Measurements from ENCODE around the gene COTL1. TPM values are rescaled to one million over a fixed set of nuclear protein-coding genes. Genes with fewer than 3 reads are reported as not detected.

COTL1 gene
- total RNA-seq, 4 donors from 2014 or later: 7.9 to 12.9 (median 10.3) TPM

DNA sequence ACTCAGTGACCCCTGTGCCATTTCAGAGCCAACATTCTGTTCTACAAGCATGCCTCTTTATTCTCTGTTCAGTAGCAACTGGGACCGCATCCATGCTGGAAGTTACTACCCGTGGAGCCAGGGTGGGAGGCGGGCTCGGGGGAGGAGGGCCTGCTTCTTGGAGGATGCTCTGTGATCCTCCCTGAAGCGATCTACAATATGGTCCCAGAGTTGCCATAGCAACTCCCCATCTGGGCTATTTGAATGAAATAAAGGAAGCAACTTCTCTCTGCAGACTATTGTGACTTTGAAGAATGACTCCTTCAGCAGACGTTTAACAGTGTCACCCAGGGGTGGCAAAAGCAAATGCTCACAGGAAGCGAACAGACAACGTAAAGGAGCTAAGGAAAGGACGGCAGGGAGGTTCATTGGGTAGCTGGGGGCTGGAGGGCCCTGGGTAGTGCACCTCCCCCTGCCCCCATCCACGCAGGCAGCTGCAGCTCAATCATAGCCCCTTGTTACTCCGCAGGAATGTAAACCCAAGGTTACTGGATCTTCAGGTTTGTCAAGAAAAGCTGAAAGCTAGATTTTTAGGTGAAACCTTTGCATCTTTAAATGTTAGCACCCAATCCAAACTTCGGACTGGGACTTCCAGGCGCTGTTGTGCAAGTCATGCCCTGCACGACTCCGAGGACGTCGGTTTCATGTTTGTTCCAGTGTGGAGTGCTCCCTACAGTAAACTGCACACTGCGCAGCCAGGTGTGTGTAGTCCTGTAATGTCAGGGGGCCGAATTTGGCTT is 62.3 kb downstream of the COTL1 start:
- no peaks in the 10 kb centered on the region for H3K4me1 ChIP-seq
- H3K36me3 ChIP-seq: no peaks in the 10 kb centered on the region
- no peak for TF ChIP-seq CTCF (IDR thresholded peaks at IDR 0.05)
- TF ChIP-seq POLR2AphosphoS5 (IDR thresholded peaks at IDR 0.05): no peak
- no peak for TF ChIP-seq POLR2A (IDR thresholded peaks at IDR 0.05)
- no peak for TF ChIP-seq EP300 (IDR thresholded peaks at IDR 0.05)
- H3K9me3 ChIP-seq: no peaks in the 10 kb centered on the region
- peaks cover 16% of the 10 kb centered on the region for H3K27me3 ChIP-seq
- H3K4me3 ChIP-seq: no peak overlapping the region
- no peak for DNase-seq (ENCODE audit: low spot score in 2 of 2)
- H3K27ac ChIP-seq: no peak overlapping the region
- WGBS: 51% methylated on average over 19 of the region's 19 CpGs

- Histone ChIP-seq H3K36me3 (no peaks in the 10 kb centered on the region), H3K27me3 (peaks cover 16% of the 10 kb centered on the region), H3K27ac (no peak overlapping the region), H3K9me3 (no peaks in the 10 kb centered on the region), H3K4me3 (no peak overlapping the region), H3K4me1 (no peaks in the 10 kb centered on the region)
- DNase-seq (ENCODE audit: low spot score in 2 of 2): no peak
- TF ChIP-seq POLR2A (IDR thresholded peaks at IDR 0.05): no peak
- no peak for TF ChIP-seq POLR2AphosphoS5 (IDR thresholded peaks at IDR 0.05)
- TF ChIP-seq EP300 (IDR thresholded peaks at IDR 0.05): no peak
- no peak for TF ChIP-seq CTCF (IDR thresholded peaks at IDR 0.05)
- WGBS: 94% methylated on average over 11 of the region's 11 CpGs
These were observed 63.1 kb downstream of the COTL1 start for GRCh38 chr16:84554627-84555328.

DNA sequence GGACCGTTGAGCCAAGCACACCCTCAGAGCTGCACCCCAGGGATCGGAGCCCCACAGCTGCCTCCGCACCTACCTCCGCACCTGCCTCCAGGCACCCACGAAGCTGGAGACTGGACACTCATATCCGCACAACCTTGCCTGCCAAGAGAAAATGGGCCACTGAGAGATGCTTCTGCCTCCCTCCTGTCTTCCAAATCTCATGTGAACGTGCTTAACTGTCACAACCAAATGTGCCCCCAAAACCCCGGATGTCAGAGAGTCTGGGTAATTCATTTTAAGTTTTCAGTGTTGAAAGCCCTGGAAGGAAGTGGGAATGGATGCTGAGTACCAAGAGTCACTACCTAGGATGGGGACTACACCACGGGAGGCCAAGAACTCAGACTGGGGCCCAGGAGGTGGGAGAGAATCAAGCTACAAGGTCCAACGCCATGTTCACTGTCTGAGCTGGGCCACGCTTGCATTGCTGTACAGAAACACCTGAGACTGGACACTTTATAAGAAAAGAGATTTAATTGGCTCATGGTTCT is 63.9 kb downstream of the COTL1 start:
- H3K9me3 ChIP-seq: no peaks in the 10 kb centered on the region
- 87% methylated on average over 10 of the region's 11 CpGs for WGBS
- no peak for TF ChIP-seq EP300 (IDR thresholded peaks at IDR 0.05)
- no peak for TF ChIP-seq POLR2AphosphoS5 (IDR thresholded peaks at IDR 0.05)
- TF ChIP-seq POLR2A (IDR thresholded peaks at IDR 0.05): no peak
- TF ChIP-seq CTCF (IDR thresholded peaks at IDR 0.05): no peak
- H3K27ac ChIP-seq: no peak overlapping the region
- H3K4me3 ChIP-seq: no peak overlapping the region
- peaks cover 16% of the 10 kb centered on the region for H3K27me3 ChIP-seq
- H3K36me3 ChIP-seq: no peaks in the 10 kb centered on the region
- no peaks in the 10 kb centered on the region for H3K4me1 ChIP-seq
- no peak for DNase-seq (ENCODE audit: low spot score in 2 of 2)

DNA sequence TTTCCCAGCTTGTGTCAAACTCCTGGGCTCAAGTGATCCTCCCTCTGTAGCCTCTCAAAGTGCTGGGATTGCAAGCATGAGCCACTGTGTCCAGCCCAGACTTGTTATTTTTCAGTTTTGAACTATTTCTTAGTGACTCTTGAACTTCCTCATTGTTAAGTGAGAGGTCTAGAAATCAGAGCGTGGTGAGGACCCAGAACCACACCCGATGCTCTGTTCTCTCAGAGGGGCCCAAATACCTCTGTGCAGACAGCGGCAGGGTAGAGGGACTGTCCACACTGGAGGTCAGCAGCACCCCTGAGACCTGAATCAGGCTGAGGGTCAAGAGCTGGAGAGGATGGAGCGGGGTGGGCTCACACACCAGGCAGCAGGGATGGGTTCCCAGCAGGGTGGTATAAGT is 65.7 kb downstream of the COTL1 start:
- Histone ChIP-seq H3K27me3 (peaks cover 10% of the 10 kb centered on the region), H3K9me3 (no peaks in the 10 kb centered on the region), H3K4me3 (no peak overlapping the region), H3K36me3 (no peaks in the 10 kb centered on the region), H3K27ac (no peak overlapping the region), H3K4me1 (no peaks in the 10 kb centered on the region)
- TF ChIP-seq EP300 (IDR thresholded peaks at IDR 0.05) (no peak), POLR2A (IDR thresholded peaks at IDR 0.05) (no peak), CTCF (IDR thresholded peaks at IDR 0.05) (no peak), POLR2AphosphoS5 (IDR thresholded peaks at IDR 0.05) (no peak)
- WGBS: 68% methylated on average over 4 of the region's 4 CpGs
- DNase-seq (ENCODE audit: low spot score in 2 of 2): no peak

DNA sequence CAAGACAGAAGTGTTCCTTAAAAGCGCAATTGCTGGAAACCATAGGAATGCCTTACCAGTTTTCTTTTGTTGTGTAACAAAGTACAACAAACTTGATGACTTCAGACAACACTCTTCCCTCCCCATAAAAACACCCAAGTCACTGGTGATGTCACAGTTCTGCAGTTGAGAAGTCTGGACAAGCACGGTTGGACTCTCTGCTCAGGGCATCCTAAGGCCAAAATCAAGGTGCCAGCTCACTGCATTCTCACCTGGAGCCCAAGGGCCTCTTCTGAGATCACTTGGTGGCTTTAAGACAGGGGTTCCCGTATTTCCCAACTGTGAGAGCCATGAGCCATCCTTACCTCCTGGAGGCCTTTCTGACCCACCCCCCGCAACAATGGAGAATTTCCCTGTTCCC is 67.8 kb downstream of the COTL1 start:
- peaks cover 15% of the 10 kb centered on the region for H3K27me3 ChIP-seq
- 65% methylated on average over 4 of the region's 4 CpGs for WGBS
- H3K4me1 ChIP-seq: no peaks in the 10 kb centered on the region
- no peak overlapping the region for H3K4me3 ChIP-seq
- H3K9me3 ChIP-seq: no peaks in the 10 kb centered on the region
- no peak overlapping the region for H3K27ac ChIP-seq
- no peak for DNase-seq (ENCODE audit: low spot score in 2 of 2)
- no peaks in the 10 kb centered on the region for H3K36me3 ChIP-seq
- no peak for TF ChIP-seq CTCF (IDR thresholded peaks at IDR 0.05)
